Measurements from ENCODE around the gene E2F6. TPM values are rescaled to one million over a fixed set of nuclear protein-coding genes. Genes with fewer than 3 reads are reported as not detected.

Gene E2F6
- total and polyA plus RNA-seq, 9 of the 15 experiments (the other 6 are each of a cell fraction or from before 2014, with no cell fraction given): 13.6 to 33.9 (median 26.1) TPM

DNA sequence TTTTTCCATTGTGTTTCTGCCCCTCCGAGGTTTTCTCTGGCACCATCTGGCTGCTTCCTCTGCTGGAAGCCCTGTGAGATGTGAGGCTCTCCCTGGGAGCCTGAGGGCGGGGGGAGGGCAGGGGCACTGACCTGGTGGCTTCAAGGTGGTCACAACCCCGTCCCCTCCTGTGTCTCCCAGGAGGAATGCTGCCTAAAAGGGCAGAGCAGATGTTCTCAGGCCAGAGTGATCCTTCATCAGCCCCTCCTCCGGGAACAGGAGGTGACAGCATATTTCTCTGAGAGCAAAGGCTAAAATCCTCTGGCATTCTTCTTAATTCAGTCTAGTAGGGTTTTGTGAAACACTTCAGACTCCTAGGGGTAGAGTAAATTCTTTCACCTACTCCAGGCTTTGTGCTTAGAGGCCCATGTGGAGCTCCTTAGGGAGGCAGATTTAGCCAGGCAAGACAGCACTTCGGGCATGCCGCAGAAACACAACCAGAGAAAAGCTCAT lies 49.6 kb upstream of the E2F6 start:
- Histone ChIP-seq H3K4me3 (no peak overlapping the region), H4K20me1 (replicated peaks; ENCODE audit: control insufficient read depth, insufficient read depth, low read length) (no peaks in the 10 kb centered on the region; the same call in 1 of the 2 replicates), H3K27ac (ENCODE audit: extremely low read depth, low read depth, low read length) (no peak overlapping the region), H3K79me2 (ENCODE audit: control insufficient read depth, insufficient read depth, low read length) (no peaks in the 10 kb centered on the region), H3K9ac (ENCODE audit: insufficient read depth in 1 of 2, low read depth in 2 of 2, low read length in 2 of 2) (no peak overlapping the region), H3K27me3 (ENCODE audit: control insufficient read depth in 2 of 2, insufficient read depth in 2 of 2, low read length in 2 of 2) (peaks cover 30 to 68% of the 10 kb centered on the region in 2 experiments), H3K4me2 (ENCODE audit: insufficient read depth, low read length) (no peak overlapping the region), H2AFZ (ENCODE audit: low read depth, low read length) (no peak overlapping the region), H3K9me3 (replicated peaks; ENCODE audit: control insufficient read depth, insufficient read depth, low read depth, low read length) (no peaks in the 10 kb centered on the region), H3K4me1 (replicated peaks in 1 of 2; ENCODE audit: control insufficient read depth in 2 of 2, insufficient read depth in 2 of 2, low read length in 2 of 2) (no peaks in the 10 kb centered on the region), H3K9me1 (ENCODE audit: control insufficient read depth, insufficient read depth, low read length) (no peaks in the 10 kb centered on the region), H3K36me3 (ENCODE audit: control insufficient read depth, insufficient read depth, low read length) (no peaks in the 10 kb centered on the region)
- ATAC-seq (no peak), DNase-seq (ENCODE audit: extremely low read depth in 1 of 4, low spot score in 3 of 4) (no peak), FAIRE-seq (no peak)
- ChIA-PET POLR2A (no interaction called here), CTCF (ENCODE audit: low intra/inter-chr PET ratio) (no interaction called here)
- BruUV-seq (replicated peaks): no TSS peak
- intact Hi-C loops (cut with micrococcal nuclease): no loop called here
- in situ Hi-C loops (cut with MboI): no loop called here
- WGBS (ENCODE audit: insufficient coverage, low coverage, missing lambda C conversion rate): 4% methylated on average over 4 of the region's 6 CpGs
- TF ChIP-seq MED1 (CRISPR knock-in tag; IDR thresholded peaks at IDR 0.05; ENCODE audit: borderline replicate concordance) (no peak), RBM25 (IDR thresholded peaks at IDR 0.05; ENCODE audit: low read depth, low read length, severe bottlenecking) (no peak), ZNF143 (CRISPR knock-in tag; IDR thresholded peaks at IDR 0.05) (no peak), ZNF239 (CRISPR knock-in tag; IDR thresholded peaks at IDR 0.05) (no peak), TCF7L2 (IDR thresholded peaks at IDR 0.05; ENCODE audit: low read depth, low read length) (no peak), ZNF445 (CRISPR knock-in tag; IDR thresholded peaks at IDR 0.05; ENCODE audit: low read depth) (no peak), ZNF511 (CRISPR knock-in tag; IDR thresholded peaks at IDR 0.05) (no peak), NCOA6 (IDR thresholded peaks at IDR 0.05) (no peak), GTF2A2 (tag; IDR thresholded peaks at IDR 0.05) (no peak), CBFA2T2 (conservative IDR thresholded peaks at IDR 0.05) (no peak), MCM7 (IDR thresholded peaks at IDR 0.05) (no peak), MCM2 (IDR thresholded peaks at IDR 0.05; ENCODE audit: low read depth) (no peak), ZNF449 (CRISPR knock-in tag; IDR thresholded peaks at IDR 0.05) (no peak), ZNF431 (CRISPR knock-in tag; IDR thresholded peaks at IDR 0.05) (no peak)
- TF ChIP-seq, protein P1, sequence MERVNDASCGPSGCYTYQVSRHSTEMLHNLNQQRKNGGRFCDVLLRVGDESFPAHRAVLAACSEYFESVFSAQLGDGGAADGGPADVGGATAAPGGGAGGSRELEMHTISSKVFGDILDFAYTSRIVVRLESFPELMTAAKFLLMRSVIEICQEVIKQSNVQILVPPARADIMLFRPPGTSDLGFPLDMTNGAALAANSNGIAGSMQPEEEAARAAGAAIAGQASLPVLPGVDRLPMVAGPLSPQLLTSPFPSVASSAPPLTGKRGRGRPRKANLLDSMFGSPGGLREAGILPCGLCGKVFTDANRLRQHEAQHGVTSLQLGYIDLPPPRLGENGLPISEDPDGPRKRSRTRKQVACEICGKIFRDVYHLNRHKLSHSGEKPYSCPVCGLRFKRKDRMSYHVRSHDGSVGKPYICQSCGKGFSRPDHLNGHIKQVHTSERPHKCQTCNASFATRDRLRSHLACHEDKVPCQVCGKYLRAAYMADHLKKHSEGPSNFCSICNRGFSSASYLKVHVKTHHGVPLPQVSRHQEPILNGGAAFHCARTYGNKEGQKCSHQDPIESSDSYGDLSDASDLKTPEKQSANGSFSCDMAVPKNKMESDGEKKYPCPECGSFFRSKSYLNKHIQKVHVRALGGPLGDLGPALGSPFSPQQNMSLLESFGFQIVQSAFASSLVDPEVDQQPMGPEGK (CRISPR knock-in tag; IDR thresholded peaks at IDR 0.05; ENCODE audit: borderline replicate concordance): no peak
- TF ChIP-seq, protein P2, sequence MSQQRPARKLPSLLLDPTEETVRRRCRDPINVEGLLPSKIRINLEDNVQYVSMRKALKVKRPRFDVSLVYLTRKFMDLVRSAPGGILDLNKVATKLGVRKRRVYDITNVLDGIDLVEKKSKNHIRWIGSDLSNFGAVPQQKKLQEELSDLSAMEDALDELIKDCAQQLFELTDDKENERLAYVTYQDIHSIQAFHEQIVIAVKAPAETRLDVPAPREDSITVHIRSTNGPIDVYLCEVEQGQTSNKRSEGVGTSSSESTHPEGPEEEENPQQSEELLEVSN (IDR thresholded peaks at IDR 0.05; ENCODE audit: borderline replicate concordance in 1 of 2, extremely low read depth in 1 of 2, insufficient read depth in 1 of 2, insufficient read length in 1 of 2, low read depth in 1 of 2, low read length in 1 of 2, poor library complexity in 1 of 2, severe bottlenecking in 1 of 2): no peak

All from K562 (cell line).